GM12875 (cell line): Measurements from ENCODE around the gene BAMBI.
"Not testable (repeated sequence)": the region's sequence is repeated elsewhere in the genome, so short reads cannot be mapped to it uniquely, and the experiment has no call there.

Source experiments
- H3K4me3 ChIP-seq: one replicate; pipeline ENCODE4 v1.5.1; 2011; ENCODE audit warnings: low read depth, low read length, control low read depth
- CTCF ChIP-seq: IDR thresholded peaks from 2 replicates; pipeline ENCODE4 v1.5.1; 2011; ENCODE audit warnings: low read depth, mild to moderate bottlenecking, control low read depth, inconsistent platforms, low read length, moderate library complexity, borderline replicate concordance; ENCODE audit not compliant: insufficient read depth

BAMBI gene

GRCh38 chr10:28638392-28638791 lies 38.9 kb upstream of the BAMBI start:
- TF ChIP-seq CTCF = no peak
- H3K4me3 ChIP-seq = no peak overlapping the region

DNA sequence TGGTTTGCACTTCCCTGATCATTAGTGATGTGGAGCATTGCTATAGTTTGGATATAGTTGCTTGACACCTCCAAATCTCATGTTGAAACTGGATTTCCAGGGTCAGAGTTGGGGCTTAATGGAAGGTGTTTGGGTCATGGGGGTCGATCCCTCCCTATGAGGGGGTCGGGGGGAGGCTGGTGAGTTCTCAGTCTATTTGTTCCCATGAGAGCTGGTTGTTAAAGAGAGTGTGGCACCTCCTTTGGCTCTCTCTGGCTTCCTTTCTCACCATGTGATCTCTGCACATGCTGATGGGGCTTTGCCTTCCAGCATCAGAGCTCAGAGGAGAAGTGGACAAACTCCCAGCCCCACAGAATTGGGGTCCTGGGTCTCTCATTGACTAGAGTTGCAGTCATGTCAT lies 36.8 kb upstream of the BAMBI start:
- no peak for TF ChIP-seq CTCF
- H3K4me3 ChIP-seq = no peak overlapping the region

DNA sequence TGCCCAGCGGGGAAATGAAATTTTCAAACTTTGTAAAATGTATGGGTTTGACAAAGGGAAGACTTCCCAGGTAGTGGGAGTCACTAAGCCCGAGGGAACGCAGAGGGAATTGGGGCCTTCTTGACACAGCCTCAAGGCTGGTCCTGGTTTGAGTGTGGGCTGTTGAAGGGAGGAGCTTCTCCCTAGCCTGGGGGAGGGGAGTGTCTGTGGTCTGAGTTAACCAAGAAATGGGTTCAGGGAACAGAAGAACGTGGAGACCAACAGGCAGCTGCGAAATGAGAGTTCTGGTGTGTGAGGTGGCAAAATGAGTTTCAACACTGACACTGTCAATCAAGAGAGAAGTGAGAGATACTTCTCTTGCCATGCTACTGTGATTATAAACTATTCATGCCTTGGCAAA lies 32.7 kb upstream of the BAMBI start:
- H3K4me3 ChIP-seq = no peak overlapping the region
- TF ChIP-seq CTCF = no peak

- no peak for TF ChIP-seq CTCF
- no peak overlapping the region for H3K4me3 ChIP-seq
These were observed 25.2 kb upstream of the BAMBI start for GRCh38 chr10:28652106-28652505.

- H3K4me3 ChIP-seq = no peak overlapping the region
- TF ChIP-seq CTCF = no peak
These were observed 24.6 kb upstream of the BAMBI start for GRCh38 chr10:28652703-28653102.

- not testable (repeated sequence) for H3K4me3 ChIP-seq
These were observed 18.5 kb upstream of the BAMBI start for GRCh38 chr10:28658824-28659223.

DNA sequence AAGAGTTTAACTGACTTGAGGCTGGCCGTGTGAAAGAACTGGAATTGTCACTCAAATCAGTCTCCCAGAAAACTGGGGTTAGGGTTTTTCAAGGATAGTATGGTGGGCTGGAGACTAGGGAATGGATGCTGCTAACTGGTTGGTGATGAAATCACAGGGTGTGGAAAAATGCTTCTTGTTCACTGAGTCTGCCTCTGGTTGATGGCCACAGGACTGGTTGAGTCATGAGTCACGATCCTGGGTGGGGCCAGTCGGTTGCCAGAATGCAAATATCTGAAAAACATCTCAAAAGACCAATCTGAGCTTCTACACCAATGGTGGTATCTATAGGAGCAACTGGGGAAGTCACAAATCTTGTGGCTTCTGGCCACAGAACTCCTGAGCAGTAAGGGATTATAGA lies 16.3 kb upstream of the BAMBI start:
- H3K4me3 ChIP-seq = no peak overlapping the region
- TF ChIP-seq CTCF = no peak
